CD4-positive, alpha-beta T cell treated with Interleukin-15 for 4 hours (primary cell): ENCODE data around the gene LMLN.
"Not testable (repeated sequence)": the region's sequence is repeated elsewhere in the genome, so short reads cannot be mapped to it uniquely, and the experiment has no call there.

Experiments used
- DNase-seq: peaks from one replicate; pipeline ENCODE4 v3.0.0-alpha.2; 2020; ENCODE audit warnings: low spot score

Gene LMLN

DNA sequence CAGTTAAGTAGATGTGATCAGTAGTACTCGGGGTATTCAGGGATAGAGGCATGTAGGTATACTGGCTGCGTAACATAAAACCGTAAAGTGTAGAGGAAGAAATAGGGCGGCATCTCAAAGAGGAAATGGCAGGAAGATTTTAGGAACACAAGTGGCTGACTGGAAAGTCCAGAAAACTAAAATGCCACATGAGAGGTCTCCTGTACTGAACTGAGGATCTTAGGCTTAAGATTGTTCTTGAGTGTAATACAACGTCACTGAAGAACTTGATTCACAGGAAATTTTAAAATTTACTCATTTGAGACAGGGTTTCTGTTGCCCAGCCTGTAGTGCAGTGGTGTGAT lies 2.3 kb upstream of the LMLN start:
- DNase-seq = no peak

DNA sequence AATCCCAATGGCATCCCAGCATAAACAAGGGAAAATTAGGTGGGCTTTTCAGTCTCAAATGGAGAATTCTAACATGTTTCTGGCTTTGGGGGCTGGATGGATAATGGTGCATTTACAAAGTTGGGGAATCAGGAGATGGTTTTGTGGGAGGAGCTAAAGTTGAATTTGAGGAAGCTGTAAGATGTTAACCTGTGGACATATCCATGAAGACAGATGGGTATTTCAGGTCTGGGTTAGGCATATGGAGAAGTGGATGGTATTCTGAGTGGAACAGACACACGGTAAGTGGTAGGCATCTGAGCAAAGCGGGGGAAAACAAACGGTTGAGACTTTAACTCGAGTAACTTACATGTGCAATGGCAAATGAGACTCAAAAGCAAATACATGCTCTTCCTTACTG lies 1.7 kb upstream of the LMLN start:
- no peak for DNase-seq

DNA sequence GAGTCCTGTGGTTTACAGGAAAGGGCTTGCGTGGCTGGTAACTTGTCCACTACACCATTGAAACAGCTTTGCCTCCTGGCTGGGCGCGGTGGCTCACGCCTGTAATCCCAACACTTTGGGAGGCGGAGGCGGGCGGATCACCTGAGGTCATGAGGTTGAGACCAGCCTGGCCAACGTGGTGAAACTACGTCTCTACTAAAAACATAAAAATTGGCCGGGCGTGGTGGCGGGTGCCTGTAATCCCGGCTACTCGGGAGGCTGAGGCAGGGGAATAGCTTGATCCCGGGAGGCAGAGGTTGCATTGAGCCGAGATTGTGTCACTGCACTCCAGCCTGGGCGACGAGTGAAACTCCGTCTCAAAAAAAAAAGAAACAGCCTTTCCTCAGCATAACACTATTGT lies 1.2 kb upstream of the LMLN start:
- not testable (repeated sequence) for DNase-seq

- no peak for DNase-seq
Measured at GRCh38 chr3:197959500-197959890, 522 bp upstream of the LMLN start.

DNA sequence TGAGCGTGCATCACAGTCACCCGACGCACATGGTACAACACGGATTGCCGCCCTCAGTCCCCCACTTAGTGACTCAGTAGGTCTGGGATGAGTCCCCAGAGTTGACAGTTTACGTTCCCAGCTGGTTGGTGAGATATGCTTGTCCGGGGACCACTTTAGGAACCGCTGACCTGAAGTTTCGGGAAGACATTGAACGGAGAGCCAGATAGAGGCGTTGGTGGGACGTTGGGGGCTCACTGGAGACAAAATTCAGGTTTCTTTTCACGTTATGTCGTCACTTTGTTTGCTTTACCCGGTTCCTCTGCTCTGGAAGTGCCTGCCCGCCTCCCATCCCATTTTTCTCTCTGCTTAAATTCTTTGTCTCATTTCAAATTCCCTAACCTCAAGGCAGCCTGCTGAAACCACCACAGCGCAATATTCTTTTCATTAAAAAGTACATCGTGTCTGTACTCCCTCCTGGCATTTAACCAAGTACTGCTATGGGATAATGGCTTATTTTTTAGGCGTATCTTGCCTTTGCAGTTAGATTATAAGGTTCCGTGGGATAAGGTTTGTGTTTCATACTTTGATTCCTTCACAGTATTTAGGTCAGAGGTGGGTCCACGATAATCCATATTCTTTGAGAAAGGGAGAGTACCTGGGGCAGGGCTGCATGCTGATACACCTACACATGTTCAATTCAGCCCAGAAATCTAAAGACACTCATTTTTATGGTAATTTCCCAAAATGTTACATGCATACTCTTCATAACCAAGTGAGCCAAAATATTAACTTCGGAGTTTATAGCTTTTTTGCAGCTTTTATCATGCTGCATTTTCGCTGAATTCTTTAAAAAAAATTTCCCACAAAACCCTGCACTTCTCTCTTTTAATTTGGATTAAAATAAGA lies 921 bp downstream of the LMLN start:
- DNase-seq = no peak

DNA sequence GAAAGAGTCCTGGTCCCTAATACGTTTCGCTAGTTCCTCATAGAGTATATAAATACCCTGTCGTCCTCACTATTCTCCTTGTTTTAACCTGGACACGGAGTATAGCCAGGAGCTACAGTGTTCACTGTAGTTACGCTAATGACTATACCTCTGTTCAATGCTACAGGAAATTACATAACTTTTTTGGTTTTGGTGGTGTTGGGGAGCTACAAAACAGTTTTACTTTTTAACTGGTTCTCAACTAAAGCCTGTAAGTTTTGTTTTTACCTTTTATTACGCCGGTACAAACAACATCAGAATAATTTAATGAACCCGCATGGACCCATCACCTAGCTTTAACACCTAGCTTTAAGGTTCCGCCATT lies 1.5 kb downstream of the LMLN start:
- peak; percentile 13 for DNase-seq

GRCh38 chr3:197963019-197963637 lies 3.1 kb downstream of the LMLN start:
- DNase-seq = no peak

DNA sequence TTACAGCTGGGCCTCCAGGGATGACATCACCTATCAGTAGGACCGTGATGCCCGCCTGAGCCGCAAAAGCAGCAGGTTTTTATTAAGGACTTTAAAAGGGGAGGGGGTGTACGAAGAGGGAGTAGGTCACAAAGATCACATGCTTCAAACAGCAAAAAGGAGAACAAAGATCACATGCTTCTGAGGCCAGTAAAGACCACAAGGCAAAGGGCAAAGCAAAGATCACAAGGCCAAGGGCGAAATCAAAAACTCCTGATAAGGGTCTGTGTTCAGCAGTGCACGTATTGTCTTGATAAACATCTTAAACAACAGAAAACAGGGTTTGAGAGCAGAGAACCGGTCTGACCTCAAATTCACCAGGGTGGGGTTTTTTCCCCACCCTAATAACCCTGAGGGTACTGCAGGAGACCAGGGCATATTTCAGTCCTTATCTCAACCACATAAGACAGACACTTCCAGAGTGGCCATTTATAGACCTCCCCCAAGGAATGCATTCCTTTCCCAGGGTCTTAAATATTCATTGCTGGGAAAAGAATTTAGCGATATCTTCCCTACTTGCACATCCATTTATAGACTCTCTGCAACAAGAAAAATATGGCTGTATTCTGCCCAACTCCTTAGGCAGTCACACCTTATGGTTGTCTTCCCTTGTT lies 7.4 kb downstream of the LMLN start:
- not testable (repeated sequence) for DNase-seq

GRCh38 chr3:197970588-197970987 lies 10.6 kb downstream of the LMLN start:
- DNase-seq = no peak

GRCh38 chr3:197974016-197974415 lies 14.0 kb downstream of the LMLN start:
- no peak for DNase-seq

GRCh38 chr3:197975311-197975710 lies 15.3 kb downstream of the LMLN start:
- DNase-seq = no peak

DNA sequence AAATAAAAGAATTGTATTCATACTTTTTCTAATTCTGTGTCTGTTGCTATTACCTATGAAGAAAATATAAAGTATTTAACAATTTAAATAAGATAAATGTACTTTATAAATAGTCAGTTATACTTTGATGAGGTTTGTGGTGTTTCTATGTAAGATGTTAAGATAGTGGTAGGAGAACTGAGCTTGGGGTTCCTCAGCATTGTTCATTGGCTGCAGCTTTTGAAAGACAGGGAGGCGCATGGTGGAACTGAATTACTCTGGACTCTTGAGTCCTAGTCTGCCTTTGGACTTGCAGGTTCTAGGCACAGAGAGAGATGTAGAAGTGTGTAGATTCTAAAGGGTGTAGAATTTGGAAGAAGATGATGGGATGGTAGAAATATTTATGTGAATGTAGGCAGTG lies 23.1 kb downstream of the LMLN start:
- no peak for DNase-seq

DNA sequence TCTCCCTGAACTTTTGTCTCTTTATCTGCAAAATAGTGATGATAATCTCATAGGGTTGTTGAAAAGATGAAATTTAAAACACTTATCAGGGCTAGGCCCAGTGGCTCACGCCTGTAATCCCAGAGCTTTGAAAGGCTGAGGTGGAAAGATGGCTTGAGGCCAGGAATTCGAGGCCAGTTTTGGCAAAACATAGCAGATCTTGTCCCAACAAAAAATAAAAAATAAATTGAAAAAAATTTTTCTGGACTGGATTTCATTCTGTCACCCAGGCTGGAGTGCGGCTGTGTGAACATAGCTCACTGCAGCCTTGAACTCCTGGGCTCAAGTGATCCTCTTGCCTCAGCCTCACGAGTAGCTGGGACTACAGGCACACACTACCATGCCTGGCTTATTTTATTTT lies 29.6 kb downstream of the LMLN start:
- DNase-seq = no peak

DNA sequence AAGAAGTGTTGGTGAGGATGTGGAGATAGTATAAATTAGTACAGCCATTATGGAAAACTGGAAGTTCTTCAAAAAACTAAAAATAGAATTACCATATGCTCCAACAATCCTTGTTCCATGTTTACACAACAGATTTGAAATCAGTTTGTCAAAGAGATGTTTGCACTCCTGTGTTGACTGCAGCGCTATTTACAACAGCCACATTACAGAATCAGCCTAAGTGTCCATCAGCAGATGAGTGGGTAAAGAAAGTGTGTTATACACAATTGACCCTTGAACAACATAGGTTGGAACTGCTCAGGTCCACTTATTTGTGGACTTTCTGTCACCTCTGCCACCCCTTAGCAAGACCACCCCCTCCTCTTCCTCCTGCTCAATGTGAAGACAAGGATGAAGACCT lies 34.7 kb downstream of the LMLN start:
- DNase-seq = no peak

- DNase-seq = no peak
Measured at GRCh38 chr3:197996855-197997254, 36.8 kb downstream of the LMLN start.

DNA sequence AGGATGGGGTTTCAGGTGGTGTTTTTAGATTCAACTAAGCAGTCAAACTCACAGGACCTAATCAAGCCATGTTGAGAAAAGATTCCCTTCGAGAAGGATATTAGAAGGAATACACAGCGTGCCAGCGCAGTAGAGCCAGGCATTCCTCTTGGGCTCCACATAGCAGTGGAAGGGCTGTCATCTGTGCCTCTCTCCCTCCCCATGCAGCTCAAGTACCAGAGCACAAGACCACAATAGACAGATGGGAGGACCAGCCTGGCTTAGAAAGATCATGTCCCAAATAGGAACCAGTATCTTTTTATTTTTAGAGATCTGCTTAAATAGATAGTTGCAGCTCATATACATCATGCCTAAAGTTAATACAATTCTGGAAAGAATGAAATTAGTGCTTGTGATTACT lies 37.9 kb downstream of the LMLN start:
- no peak for DNase-seq

- DNase-seq = no peak
Measured at GRCh38 chr3:198017090-198017489, 57.1 kb downstream of the LMLN start.

- DNase-seq = no peak
Measured at GRCh38 chr3:198018416-198018815, 58.4 kb downstream of the LMLN start.

DNA sequence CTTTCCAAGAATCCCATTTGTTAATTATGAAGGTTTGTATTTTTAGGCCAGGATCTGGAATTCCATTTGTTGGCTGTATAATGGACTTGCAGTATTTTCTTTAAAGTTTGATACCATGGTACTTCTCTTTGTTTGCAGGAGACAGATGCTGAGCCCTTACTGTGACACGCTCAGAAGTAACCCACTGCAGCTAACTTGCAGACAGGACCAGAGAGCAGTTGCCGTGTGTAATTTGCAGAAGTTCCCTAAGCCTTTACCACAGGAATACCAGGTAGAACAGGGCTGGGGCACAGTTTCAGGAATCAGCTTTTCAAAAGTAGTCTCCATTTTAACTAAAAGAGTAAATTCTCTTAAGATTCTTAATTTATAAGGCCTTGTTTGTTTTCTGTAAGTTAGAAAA lies 59.1 kb downstream of the LMLN start:
- no peak for DNase-seq

- DNase-seq = no peak
Measured at GRCh38 chr3:198021320-198021719, 61.3 kb downstream of the LMLN start.

DNA sequence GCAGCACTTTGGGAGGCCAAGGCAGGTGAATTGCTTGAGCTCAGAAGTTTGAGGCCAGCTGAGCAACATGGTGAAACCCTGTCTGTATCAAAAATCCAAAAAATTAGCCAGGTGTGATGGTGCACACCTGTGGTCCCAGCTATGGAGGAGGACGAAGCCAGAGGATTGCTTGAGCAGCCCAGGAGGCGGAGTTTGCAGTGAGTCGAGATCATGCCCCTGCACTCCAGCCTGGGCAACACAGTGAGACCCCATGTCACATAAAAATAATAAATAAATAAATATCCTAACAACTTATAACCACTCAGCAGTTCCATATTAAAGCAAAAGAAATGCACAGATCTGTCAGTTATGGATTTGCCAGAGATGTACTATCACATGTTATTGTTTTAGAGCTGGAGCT lies 62.6 kb downstream of the LMLN start:
- DNase-seq = no peak

DNA sequence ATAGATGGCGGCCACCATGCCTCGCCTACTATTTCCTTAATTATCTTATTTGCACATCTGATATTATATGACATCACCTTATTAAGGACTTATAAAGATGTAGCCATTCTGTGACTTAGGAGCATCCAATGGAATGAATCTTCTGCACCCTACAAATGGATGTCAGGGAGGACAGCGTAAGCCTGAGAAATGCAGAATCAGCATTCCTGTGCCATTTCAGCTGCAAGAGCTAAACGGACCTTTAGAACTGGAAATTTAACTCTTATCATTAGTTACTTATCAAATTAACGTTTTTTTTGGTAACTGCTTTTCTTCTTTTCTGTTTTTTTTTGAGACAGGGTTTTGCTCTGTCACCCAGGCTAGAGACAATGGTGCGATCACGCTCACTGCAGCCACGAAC lies 65.6 kb downstream of the LMLN start:
- no peak for DNase-seq

GRCh38 chr3:198026620-198027019 lies 66.6 kb downstream of the LMLN start:
- no peak for DNase-seq
